Muscle of leg (tissue), 11 donors: ENCODE results near the gene HES2. TPM values are rescaled to one million over a fixed set of nuclear protein-coding genes. Genes with fewer than 3 reads are reported as not detected.
A peak's percentile ranks its signal among the peaks of the same experiment; 100 is the strongest.
"Not testable (repeated sequence)": the region's sequence is repeated elsewhere in the genome, so short reads cannot be mapped to it uniquely, and the experiment has no call there.

Experiments
- DNase-seq: peaks from one replicate; pipeline ENCODE4 v3.0.0; 2013
- H3K27ac ChIP-seq: one replicate; pipeline ENCODE4 v1.5.1; 2013; ENCODE audit warnings: mild to moderate bottlenecking, low read length, control low read depth
- H3K27me3 ChIP-seq: one replicate; pipeline ENCODE4 v1.6.1; 2013; ENCODE audit warnings: low read length; ENCODE audit not compliant: control insufficient read depth, insufficient read depth
- H3K36me3 ChIP-seq: one replicate; pipeline ENCODE4 v1.6.1; 2013; ENCODE audit warnings: low read length; ENCODE audit not compliant: control insufficient read depth, insufficient read depth
- H3K4me1 ChIP-seq: one replicate; pipeline ENCODE4 v1.6.1; 2013; ENCODE audit warnings: low read length; ENCODE audit not compliant: control insufficient read depth, insufficient read depth
- H3K4me3 ChIP-seq: one replicate; pipeline ENCODE4 v1.5.1; 2013; ENCODE audit warnings: low read length, control low read depth
- H3K9me3 ChIP-seq: replicated peaks from 2 replicates; pipeline ENCODE4 v1.6.1; 2013; ENCODE audit warnings: low read depth, low read length; ENCODE audit not compliant: control insufficient read depth
- WGBS: methylation state at CpG from one replicate; pipeline ENCODE4 v1.1.5; 2013; ENCODE audit warnings: missing lambda C conversion rate; ENCODE audit not compliant: insufficient coverage; 5-methylcytosine and 5-hydroxymethylcytosine counted together
- polyA plus RNA-seq, 8 donors: library from polyadenylated mRNA; unstranded; fragments of 120-200 nt; gene quantifications; one replicate each; pipeline versions ENCODE4 v1.2.1 to v1.2.3, GENCODE V29; 2013; ENCODE audit warnings: inconsistent platforms in 1 of 8, low replicate concordance in 1 of 8; ENCODE audit not compliant: insufficient read length in 8 of 8, insufficient read depth in 1 of 8
- total RNA-seq: library from RNA; stranded (reverse); fragments of 120-200 nt; gene quantifications from one replicate; pipeline ENCODE4 v1.2.4, GENCODE V29; 2013

Gene HES2
- total and polyA plus RNA-seq, 9 donors: 0.06 to 0.62 (median 0.10) TPM; not detected in 4

DNA sequence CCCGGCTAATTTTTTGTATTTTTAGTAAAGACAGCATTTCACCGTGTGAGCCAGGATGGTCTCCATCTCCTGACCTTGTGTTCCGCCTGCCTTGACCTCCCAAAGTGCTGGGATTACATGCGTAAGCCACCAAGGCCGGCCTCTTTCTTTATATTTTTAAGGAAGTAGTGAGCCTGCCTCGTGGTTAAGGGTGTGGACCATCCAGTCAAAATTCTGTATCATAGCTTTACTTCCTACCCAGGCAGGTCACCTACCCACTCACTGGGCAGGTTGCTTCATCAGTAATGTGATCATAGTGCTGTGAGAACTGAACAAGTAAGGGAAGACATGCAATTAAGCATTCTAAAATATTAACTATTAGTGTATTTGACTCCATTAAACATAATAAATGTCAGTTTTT is 18.0 kb downstream of the HES2 start:
- WGBS: no CpG with 5 or more reads among the region's 6 CpGs
- H3K9me3 ChIP-seq: no peaks in the 10 kb centered on the region
- peaks cover 10% of the 10 kb centered on the region for H3K27me3 ChIP-seq
- no peak overlapping the region for H3K4me3 ChIP-seq
- DNase-seq: no peak
- H3K36me3 ChIP-seq: no peaks in the 10 kb centered on the region
- no peak overlapping the region for H3K27ac ChIP-seq
- H3K4me1 ChIP-seq: no peaks in the 10 kb centered on the region

DNA sequence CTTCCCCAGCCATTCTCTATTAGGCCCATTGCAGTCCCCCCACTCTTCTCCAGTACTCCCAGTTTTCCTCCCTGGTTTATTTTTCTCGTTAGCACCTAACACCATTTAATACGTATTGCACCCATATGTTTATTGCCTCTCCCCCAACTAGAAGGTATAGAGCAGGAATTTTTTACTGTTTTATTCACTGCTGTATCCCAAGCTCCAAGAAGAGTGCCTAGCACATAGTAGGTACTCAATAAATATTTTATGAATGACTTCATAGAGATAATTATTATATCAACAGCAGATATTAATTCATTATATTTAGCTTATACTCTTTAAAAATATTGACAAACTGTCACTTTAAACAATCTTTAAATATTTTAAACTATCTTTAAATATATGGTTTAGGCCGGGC is 20.4 kb downstream of the HES2 start:
- Histone ChIP-seq H3K36me3 (no peaks in the 10 kb centered on the region), H3K4me1 (peaks cover 1% of the 10 kb centered on the region), H3K9me3 (no peaks in the 10 kb centered on the region), H3K4me3 (no peak overlapping the region), H3K27me3 (no peaks in the 10 kb centered on the region), H3K27ac (no peak overlapping the region)
- WGBS: no CpG with 5 or more reads among the region's 3 CpGs
- no peak for DNase-seq

DNA sequence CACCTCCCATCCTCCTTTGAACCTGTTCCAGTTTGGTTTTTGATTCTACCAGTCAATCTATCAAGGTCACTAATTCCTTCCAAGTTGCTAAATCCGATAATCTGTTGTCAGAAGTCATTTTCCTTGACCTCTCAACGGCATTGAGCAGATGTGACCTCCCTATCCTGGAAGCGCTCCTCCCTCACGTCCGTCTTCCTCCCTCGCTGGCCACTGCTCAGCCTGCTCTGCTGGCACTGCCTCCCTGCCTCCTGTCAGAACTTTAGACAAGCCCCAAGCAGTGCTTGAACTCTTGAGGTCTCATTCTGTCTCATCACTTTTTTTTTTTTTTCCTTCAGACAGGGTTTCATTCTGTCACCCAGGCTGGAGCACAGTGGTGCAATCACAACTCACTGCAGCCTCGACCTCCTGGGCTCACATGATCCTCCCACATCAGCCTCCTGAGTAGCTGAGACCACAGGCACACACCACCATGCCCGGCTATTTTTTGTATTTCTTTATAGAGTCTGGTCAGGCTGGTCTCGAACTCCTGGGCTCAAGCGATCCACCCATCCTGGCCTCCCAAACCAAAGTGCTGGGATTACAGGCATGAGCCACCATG is 21.8 kb downstream of the HES2 start:
- WGBS: 61% methylated on average over 7 of the region's 10 CpGs
- Histone ChIP-seq H3K4me3 (no peak overlapping the region), H3K36me3 (no peaks in the 10 kb centered on the region), H3K9me3 (no peaks in the 10 kb centered on the region), H3K27me3 (no peaks in the 10 kb centered on the region), H3K4me1 (peaks cover 6% of the 10 kb centered on the region), H3K27ac (no peak overlapping the region)
- no peak for DNase-seq

DNA sequence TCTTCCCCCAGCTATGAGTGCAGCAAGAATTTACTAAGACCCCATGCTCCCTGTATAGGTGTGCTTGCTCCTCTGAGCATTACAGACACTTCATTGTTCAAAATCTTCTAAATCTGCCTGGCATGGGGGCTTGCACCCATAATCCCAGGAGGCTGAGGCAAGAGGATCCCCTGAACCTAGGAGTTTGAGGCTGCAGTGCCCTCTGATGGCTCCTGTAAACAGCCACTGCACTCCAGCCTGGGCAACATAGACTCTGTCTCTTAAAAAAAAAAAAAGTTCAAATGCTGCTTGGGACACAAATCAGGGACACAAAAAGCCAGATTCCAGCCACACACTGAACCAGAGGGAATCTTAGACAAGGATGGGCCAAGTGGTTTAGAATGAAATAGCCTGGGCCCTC is 22.7 kb downstream of the HES2 start:
- no peaks in the 10 kb centered on the region for H3K9me3 ChIP-seq
- H3K4me1 ChIP-seq: peaks cover 13% of the 10 kb centered on the region
- H3K27ac ChIP-seq: no peak overlapping the region
- DNase-seq: no peak
- H3K36me3 ChIP-seq: no peaks in the 10 kb centered on the region
- no peaks in the 10 kb centered on the region for H3K27me3 ChIP-seq
- no peak overlapping the region for H3K4me3 ChIP-seq

DNA sequence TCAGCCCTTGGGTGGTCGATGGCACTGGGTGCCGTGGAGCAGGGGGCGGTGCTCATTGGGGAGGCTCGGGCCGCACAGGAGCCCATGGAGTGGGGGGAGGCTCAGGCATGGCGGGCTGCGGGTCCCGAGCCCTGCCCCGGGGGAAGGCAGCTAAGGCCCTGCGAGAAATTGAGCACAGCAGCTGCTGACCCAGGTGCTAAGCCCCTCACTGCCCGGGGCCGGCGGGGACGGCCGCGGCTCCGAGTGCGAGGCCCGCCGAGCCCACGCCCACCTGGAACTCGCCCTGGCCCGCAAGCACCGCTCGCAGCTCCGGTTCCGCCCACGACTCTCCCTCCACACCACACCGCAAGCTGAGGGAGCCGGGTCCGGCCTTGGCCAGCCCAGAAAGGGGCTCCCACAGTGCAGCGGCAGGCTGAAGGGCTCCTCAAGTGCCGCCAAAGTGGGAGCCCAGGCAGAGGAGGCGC is 23.9 kb downstream of the HES2 start:
- not testable (repeated sequence) for H3K27ac ChIP-seq, H3K27me3 ChIP-seq, H3K36me3 ChIP-seq, H3K9me3 ChIP-seq, DNase-seq, H3K4me3 ChIP-seq
- WGBS: 94% methylated on average over 30 of the region's 34 CpGs
- H3K4me1 ChIP-seq: peaks cover 15% of the 10 kb centered on the region

DNA sequence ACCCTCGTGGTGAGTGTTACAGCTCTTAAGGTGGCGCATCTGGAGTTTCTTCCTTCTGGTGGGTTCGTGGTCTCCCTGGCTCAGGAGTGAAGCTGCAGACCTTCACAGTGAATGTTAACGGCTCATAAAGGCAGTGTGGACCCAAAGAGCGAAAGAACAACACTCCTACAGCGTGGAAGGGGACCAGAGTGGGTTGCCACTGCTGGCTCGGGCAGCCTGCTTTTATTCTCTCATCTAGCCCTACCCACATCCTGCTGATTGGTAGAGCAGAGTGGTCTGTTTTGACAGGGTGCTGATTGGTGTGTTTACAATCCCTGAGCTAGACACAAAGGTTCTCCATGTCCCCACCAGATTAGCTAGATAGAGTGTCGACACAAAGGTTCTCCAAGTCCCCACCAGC is 24.6 kb downstream of the HES2 start:
- H3K4me1 ChIP-seq: peaks cover 15% of the 10 kb centered on the region
- not testable (repeated sequence) for DNase-seq, H3K4me3 ChIP-seq, H3K36me3 ChIP-seq, H3K9me3 ChIP-seq, H3K27ac ChIP-seq, H3K27me3 ChIP-seq
- WGBS: 70% methylated on average over 2 of the region's 8 CpGs

DNA sequence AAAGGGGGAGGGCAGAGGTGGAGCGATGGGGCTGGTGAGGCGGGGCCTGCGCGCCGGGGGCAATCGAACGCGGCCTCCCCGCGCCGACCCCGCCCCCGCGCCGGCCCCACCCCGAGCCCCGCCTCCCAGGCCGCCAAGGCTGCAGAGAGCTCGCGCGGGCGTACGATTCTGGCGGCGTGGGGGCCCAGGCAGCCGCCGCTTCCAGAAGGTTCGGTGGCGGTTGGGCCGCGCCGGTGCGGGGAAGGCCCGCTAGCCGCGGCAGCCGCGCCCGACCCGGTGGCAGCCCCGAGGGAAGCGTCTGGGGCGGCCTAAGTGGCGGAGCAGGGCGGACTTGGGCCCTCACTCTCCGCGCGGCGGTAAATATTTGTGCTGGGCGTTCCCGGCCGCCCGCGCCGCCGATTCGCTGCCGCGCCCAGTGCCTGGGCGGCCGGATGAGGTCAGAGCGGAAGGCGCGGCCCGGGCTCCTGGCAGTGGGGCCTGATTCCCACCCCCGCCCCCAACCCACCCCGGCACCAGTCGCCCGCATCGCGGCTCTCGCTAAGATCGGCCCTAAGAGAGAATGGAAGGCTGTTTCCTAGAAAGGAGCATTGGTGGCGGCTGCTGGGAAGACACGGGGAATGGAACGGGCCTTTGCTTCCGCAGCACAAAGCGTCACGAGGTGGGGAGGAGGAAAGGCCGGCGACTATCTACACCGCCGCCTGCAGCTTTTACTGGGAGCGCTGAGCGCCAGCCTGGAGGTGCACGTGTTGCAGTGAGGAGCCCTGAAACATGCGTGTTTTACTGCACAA is 26.1 kb downstream of the HES2 start, which contains the start of gene ACOT7:
Gene ACOT7 (minus strand): TSS at position 368 of the 788 bp plus-strand sequence. CDS start 368 bp downstream, outside the sequence.
- Histone ChIP-seq H3K27ac (peak within 1 kb of the TSS; percentile 91), H3K4me3 (peak within 1 kb of the TSS; percentile 49), H3K27me3 (no peaks in the 10 kb centered on the region), H3K36me3 (no peaks in the 10 kb centered on the region), H3K4me1 (peaks cover 15% of the 10 kb centered on the region), H3K9me3 (no peaks in the 10 kb centered on the region)
- under 1% methylated on average over 72 of the region's 87 CpGs for WGBS
- peak; percentile 96 for DNase-seq

DNA sequence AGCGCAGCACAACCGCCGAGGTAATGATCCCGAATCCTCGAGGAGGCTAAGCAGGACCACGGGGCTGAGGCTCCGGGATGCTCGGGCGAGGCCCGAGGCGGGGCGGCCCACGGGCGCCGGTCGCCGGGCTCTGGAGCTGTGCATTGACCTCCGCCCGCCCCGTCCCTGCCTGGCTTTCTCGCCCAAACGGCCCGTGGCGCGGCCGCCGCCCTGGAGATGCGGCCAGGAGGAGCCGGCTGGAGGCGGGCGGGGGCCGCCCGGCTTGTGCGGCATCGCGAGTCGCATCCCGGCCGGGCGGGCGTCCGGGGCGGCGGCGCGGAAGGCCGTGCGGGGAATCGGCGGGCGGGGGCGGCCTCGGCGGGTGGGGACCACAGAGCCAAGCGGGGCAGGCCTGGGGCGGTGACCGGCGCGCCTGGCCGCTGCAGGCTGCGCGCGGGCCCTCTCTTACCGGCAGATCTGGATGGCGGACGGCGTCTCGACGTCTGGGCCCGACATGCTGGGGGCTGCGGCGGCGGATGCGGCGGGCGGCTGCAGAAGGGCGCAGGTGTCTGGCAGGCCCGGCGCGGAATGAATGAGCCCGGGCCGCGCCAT is 26.8 kb downstream of the HES2 start:
- Histone ChIP-seq H3K27ac (no peak overlapping the region), H3K9me3 (no peaks in the 10 kb centered on the region), H3K36me3 (no peaks in the 10 kb centered on the region), H3K4me3 (peak overlapping the region; percentile 41), H3K4me1 (peaks cover 15% of the 10 kb centered on the region), H3K27me3 (no peaks in the 10 kb centered on the region)
- no peak for DNase-seq
- under 1% methylated on average over 83 of the region's 83 CpGs for WGBS

DNA sequence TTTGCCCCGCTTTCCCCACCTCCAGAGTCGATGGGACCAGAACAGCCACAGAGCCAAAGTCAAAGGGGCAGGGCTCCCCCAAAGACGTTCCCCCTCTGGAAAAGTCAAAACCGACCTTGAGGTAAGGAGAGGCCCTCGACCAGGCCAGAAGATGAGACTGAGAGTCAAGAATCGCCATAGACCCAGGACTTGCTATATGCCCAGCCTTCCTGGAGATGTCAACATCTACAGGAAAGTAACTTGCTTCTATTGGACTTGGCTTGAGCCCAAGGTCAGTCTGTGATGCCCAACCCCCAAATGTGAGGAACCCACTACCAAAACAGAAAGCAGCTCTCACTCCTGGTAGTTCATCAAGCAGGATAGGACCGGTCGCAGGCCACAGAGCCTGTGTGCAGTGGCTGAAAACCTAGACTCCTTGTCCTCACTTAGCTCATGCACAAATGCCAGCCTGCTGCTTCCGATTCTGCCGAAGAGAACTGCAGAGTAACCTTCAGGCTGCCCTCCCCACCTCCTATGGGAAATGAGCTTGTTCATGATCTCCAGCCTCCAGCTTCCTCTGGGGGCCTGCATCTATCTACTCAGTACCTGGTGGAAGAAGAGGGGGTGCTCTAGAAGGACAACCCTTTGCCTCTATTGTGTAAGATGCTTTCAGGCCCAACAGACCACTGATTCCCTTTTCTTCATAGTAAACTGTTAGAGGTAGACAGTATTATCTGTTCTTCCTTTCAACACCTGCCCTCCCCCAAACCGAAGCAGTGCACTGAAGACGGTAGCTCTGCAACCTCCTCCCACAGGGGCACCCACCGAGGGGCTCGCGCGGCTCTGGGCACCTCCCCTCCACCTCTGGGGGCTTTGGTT is 27.5 kb downstream of the HES2 start:
- Histone ChIP-seq H3K9me3 (no peaks in the 10 kb centered on the region), H3K36me3 (no peaks in the 10 kb centered on the region), H3K27me3 (no peaks in the 10 kb centered on the region), H3K27ac (no peak overlapping the region), H3K4me3 (peak overlapping the region; percentile 31), H3K4me1 (peaks cover 18% of the 10 kb centered on the region)
- 43% methylated on average over 13 of the region's 16 CpGs for WGBS
- DNase-seq: no peak

DNA sequence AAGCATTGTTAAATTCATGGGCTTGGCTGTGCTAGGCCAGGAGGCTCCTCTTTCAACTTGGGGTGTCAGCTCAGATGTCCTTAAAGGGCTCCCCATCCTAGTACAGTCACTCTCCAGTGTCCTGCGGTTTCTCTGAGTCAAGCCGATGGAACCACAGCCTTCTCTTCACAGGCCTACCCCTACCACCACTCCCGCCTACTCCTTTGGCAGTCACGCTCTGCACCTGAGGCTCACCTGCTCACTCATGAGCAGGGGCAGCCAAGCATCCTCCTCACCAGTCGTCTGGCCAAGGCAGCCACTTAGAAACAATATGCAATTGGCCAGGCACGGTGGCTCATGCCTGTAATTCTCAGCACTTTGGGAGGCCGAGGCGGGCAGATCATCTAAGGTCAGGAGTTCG is 29.7 kb downstream of the HES2 start:
- Histone ChIP-seq H3K27me3 (no peaks in the 10 kb centered on the region), H3K27ac (no peak overlapping the region), H3K4me3 (no peak overlapping the region), H3K36me3 (no peaks in the 10 kb centered on the region), H3K9me3 (no peaks in the 10 kb centered on the region), H3K4me1 (peaks cover 33% of the 10 kb centered on the region)
- DNase-seq: no peak
- WGBS: 88% methylated on average over 8 of the region's 9 CpGs
